H1 (cell line): Measurements from ENCODE around the gene CDHR2. TPM values are rescaled to one million over a fixed set of nuclear protein-coding genes. Genes with fewer than 3 reads are reported as not detected.

Experiments
- ATF2 ChIP-seq: IDR thresholded peaks from 2 replicates; pipeline ENCODE4 v1.6.1; 2012; ENCODE audit warnings: low read length, inconsistent platforms
- ATF3 ChIP-seq: IDR thresholded peaks from 2 replicates; pipeline ENCODE4 v1.6.1; 2011; ENCODE audit warnings: low read depth, mild to moderate bottlenecking, low read length; ENCODE audit not compliant: insufficient read depth
- BRCA1 ChIP-seq: IDR thresholded peaks from 2 replicates; pipeline ENCODE4 v1.6.1; 2012; ENCODE audit warnings: low read depth, low read length, improper control_type of control experiment
- CHD7 ChIP-seq: fragments of 300-600 bp; sonication (generic); IDR thresholded peaks from 2 replicates; pipeline ENCODE4 v1.7.1; 2012; ENCODE audit warnings: low read length, moderate library complexity, mild to moderate bottlenecking, inconsistent platforms; ENCODE audit not compliant: insufficient replicate concordance
- MAFK ChIP-seq: IDR thresholded peaks from 2 replicates; pipeline ENCODE4 v1.6.1; 2012; ENCODE audit warnings: low read depth, mild to moderate bottlenecking, improper control_type of control experiment, low read length
- RAD21 ChIP-seq, 2 experiments: IDR thresholded peaks in 1 of 2; conservative IDR thresholded peaks in 1 of 2; 2 replicates each; pipeline ENCODE4 v1.6.1; 2011; ENCODE audit warnings: low read depth in 2 of 2, low read length in 2 of 2, improper control_type of control experiment in 1 of 2, inconsistent platforms in 1 of 2, mild to moderate bottlenecking in 1 of 2, moderate library complexity in 1 of 2
- polyA plus RNA-seq, 7 experiments: library from polyadenylated mRNA; depleted of rRNA in 3 of 7; stranded (reverse) in 5 of 7; unstranded in 2 of 7; fragments of >200 nt in 5 of 7; fragments of 200-250 nt in 2 of 7; gene quantifications; 1 replicate in 5 of 7; 2 replicates in 1 of 7; 4 replicates in 1 of 7; pipeline versions ENCODE4 v1.2.1 to v1.2.3, GENCODE V29; 2011 to 2013; ENCODE audit warnings: missing spikeins in 2 of 7, mixed read lengths in 2 of 7
- total RNA-seq: library from RNA; stranded (reverse); fragmentation: NEBNext Ultra II Directional; extraction: Animal tissue kit (Norgen Biotek cat#: 25700); gene quantifications from 2 replicates; pipeline ENCODE4 v1.2.1, GENCODE V29; 2021

Gene CDHR2
- total and polyA plus RNA-seq, 2 of the 8 experiments (the other 6 are each of a cell fraction or from before 2014, with no cell fraction given) = 0.02 to 0.43 TPM

GRCh38 chr5:176550275-176550831, 1.2 kb downstream of the CDHR2 start (continued):
- TF ChIP-seq CHD7 (no peak), ATF3 (no peak), BRCA1 (no peak), RAD21 (IDR thresholded peaks at IDR 0.05 in 1 of 2, conservative IDR thresholded peaks at IDR 0.05 in 1 of 2; ENCODE audit: low read depth in 2 of 2, low read length in 2 of 2) (no peak), MAFK (no peak), ATF2 (no peak)
- TF ChIP-seq, all 59 proteins: peak for 0
